HG02973 (cell line): ENCODE measurements around the gene RD3L.

Source experiments
- ATAC-seq: cut with Tn5 transposase; IDR thresholded peaks from one replicate; pipeline ENCODE4 v1.9.1; 2021; ENCODE audit warnings: moderate library complexity; ENCODE audit not compliant: unreplicated experiment

RD3L gene

DNA sequence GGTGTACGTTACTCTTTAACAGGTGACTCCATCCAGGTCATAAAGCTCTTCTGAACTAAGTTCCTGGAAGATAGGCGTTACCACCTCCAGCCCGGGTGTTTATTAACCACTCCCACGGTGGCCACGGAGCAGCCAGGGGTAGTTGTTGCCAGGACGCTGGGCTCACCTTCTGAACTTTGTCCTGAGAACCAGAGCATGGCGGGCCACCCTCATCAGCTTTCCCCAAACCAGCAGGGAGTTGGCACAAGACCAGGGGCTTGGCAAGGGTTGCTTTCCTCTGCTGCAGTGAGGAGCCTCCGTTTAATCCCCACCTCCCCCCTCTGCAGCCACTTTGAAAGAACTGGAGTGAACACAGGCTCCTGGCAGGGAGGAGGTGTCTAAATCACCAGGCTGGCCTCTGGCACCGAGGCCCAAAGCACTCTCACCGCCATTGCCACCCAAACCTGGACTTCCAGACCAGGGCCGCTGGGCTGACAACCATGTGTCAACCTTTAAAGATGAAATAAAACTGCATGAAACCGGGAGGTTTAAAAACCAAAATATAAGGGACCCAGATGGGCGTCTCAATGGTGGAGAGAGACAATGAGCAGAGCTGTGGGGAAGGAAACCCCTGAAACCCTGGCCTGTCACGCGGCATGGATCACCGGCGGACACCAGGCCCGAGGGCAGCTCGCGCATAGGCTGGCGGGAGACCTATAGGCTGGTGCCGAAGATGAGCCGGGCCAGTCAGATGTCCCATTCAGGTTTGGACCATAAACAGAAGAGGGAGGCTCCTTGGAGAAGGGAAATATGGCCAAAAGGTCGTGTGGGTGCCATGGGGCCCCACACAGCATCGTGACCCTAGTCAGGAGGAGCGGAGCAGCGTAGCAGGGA is 45.0 kb downstream of the RD3L start:
- ATAC-seq, result no peak

DNA sequence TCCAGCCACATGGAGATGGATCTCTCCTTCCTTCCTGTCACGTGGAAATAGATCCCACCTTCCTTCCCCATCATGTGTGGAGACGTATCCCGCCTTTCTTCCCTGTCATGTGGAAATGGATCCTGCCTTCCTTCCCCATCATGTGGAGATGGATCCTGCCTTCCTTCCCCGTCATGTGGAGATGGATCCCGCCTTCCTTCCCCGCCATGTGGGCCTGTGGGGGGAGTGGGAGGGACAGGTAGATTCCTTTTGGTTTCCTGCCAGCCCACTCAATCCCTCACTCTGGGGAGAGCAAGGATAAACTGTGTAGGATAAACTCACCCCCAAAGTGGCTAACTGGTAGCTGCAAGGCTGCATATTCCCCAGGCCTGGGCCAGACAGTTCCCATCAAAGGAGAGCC is 45.8 kb downstream of the RD3L start:
- ATAC-seq, result no peak

- no peak for ATAC-seq
These were observed 47.6 kb downstream of the RD3L start for GRCh38 chr14:103894723-103895059.

GRCh38 chr14:103894034-103894722 is 48.2 kb downstream of the RD3L start:
- no peak for ATAC-seq

- no peak for ATAC-seq
These were observed 50.1 kb downstream of the RD3L start for GRCh38 chr14:103892247-103892646.

GRCh38 chr14:103891667-103892215 is 50.6 kb downstream of the RD3L start:
- no peak for ATAC-seq

GRCh38 chr14:103890821-103891666 is 51.3 kb downstream of the RD3L start:
- ATAC-seq, result no peak
